Measurements from ENCODE around the gene KCNT1. TPM values are rescaled to one million over a fixed set of nuclear protein-coding genes. Genes with fewer than 3 reads are reported as not detected.

Gene KCNT1
- polyA plus RNA-seq, 2 of the 4 experiments (the other 2 are of a cell fraction), result not detected

GRCh38 chr9:135826188-135826545 is 124.2 kb downstream of the KCNT1 start:
- FAIRE-seq, result no peak
- POLR2A ChIA-PET, result no interaction called here

GRCh38 chr9:135827301-135827700 is 125.3 kb downstream of the KCNT1 start:
- no peak for TF ChIP-seq PBX3 (IDR thresholded peaks at IDR 0.05)
- TF ChIP-seq HMGXB4 (CRISPR knock-in tag; IDR thresholded peaks at IDR 0.05; ENCODE audit: borderline replicate concordance), result no peak
- TF ChIP-seq TP53 (CRISPR knock-in tag; IDR thresholded peaks at IDR 0.05), result no peak
- no peak for TF ChIP-seq ZSCAN20 (CRISPR knock-in tag; IDR thresholded peaks at IDR 0.05)
- TF ChIP-seq NPAS2 (CRISPR knock-in tag; IDR thresholded peaks at IDR 0.05; ENCODE audit: borderline replicate concordance), result no peak
- TF ChIP-seq RARB (CRISPR knock-in tag; IDR thresholded peaks at IDR 0.05), result no peak
- no peak for TF ChIP-seq TFCP2L1 (CRISPR knock-in tag; IDR thresholded peaks at IDR 0.05)
- no peak for TF ChIP-seq USF2 (IDR thresholded peaks at IDR 0.05)
- no peak for TF ChIP-seq NFE2L2 (conservative IDR thresholded peaks at IDR 0.05; ENCODE audit: low read length)
- FAIRE-seq (no peak), DNase-seq (ENCODE audit: low read depth in 1 of 2, low spot score in 1 of 2) (no peak), ATAC-seq (no peak)
- WGBS (ENCODE audit: missing lambda C conversion rate), result 94% methylated on average over 12 of the region's 12 CpGs
- Histone ChIP-seq H3K4me2 (no peak overlapping the region), H3K4me1 (no peaks in the 10 kb centered on the region), H3K27ac (no peak overlapping the region), H3K9me3 (no peaks in the 10 kb centered on the region; the same call in 2 of the 3 replicates), H3K4me3 (no peak overlapping the region)
- ChIA-PET CTCF (interaction anchor here (0.5 to 1.0 kb wide), 2 partner anchors 30 to 95 kb away, joined by 3 to 4 read pairs; no protein-coding TSS in a partner anchor), POLR2A (no interaction called here)

More at GRCh38 chr9:135826188-135826545, 124.2 kb downstream of the KCNT1 start:
- no peak overlapping the region for H3K27ac ChIP-seq
- CTCF ChIA-PET, result interaction anchor here (0.9 to 1.9 kb wide), 3 partner anchors 27 to 38 kb away, joined by 3 to 6 read pairs (median 4); no protein-coding TSS in a partner anchor
- DNase-seq (ENCODE audit: low read depth in 1 of 2, low spot score in 1 of 2), result no peak
- no peak for TF ChIP-seq ESRRA (IDR thresholded peaks at IDR 0.05; ENCODE audit: borderline replicate concordance, low read length)
- TF ChIP-seq SREBF2 (IDR thresholded peaks at IDR 0.05), result no peak
- no peak for TF ChIP-seq MYC (IDR thresholded peaks at IDR 0.05; ENCODE audit: borderline replicate concordance, low read length)
- TF ChIP-seq RCOR1 (IDR thresholded peaks at IDR 0.05; ENCODE audit: low read depth, low read length), result no peak
- TF ChIP-seq EP300 (IDR thresholded peaks at IDR 0.05), result no peak
- no peak for TF ChIP-seq ZSCAN20 (CRISPR knock-in tag; IDR thresholded peaks at IDR 0.05)
- TF ChIP-seq FOSL2 (IDR thresholded peaks at IDR 0.05), result no peak
- TF ChIP-seq FOSL2 (CRISPR knock-in tag; IDR thresholded peaks at IDR 0.05), result no peak
- TF ChIP-seq CBX8 (IDR thresholded peaks at IDR 0.05), result no peak
- TF ChIP-seq NR3C1 (IDR thresholded peaks at IDR 0.05), result no peak
- no peak for TF ChIP-seq E2F6 (IDR thresholded peaks at IDR 0.05; ENCODE audit: borderline replicate concordance, low read depth)
- no peak for TF ChIP-seq MAFK (IDR thresholded peaks at IDR 0.05; ENCODE audit: partially characterized antibody)
- no peak for TF ChIP-seq CBX2 (IDR thresholded peaks at IDR 0.05; ENCODE audit: borderline replicate concordance, low read depth)
- no peak for TF ChIP-seq KDM5A (IDR thresholded peaks at IDR 0.05)
- TF ChIP-seq NFE2L2 (conservative IDR thresholded peaks at IDR 0.05; ENCODE audit: low read length), result no peak
- no peak overlapping the region for H3K4me2 ChIP-seq
- no peak for ATAC-seq
- H3K9me3 ChIP-seq, result no peaks in the 10 kb centered on the region; the same call in 2 of the 3 replicates
- 93% methylated on average over 14 of the region's 14 CpGs for WGBS (ENCODE audit: missing lambda C conversion rate)
- no peaks in the 10 kb centered on the region for H3K4me1 ChIP-seq
- no peak overlapping the region for H3K4me3 ChIP-seq
